ENCODE measurements around the gene ASF1A. TPM values are rescaled to one million over a fixed set of nuclear protein-coding genes. Genes with fewer than 3 reads are reported as not detected.
A peak's percentile ranks its signal among the peaks of the same experiment; 100 is the strongest.

The ASF1A gene
- total and polyA plus RNA-seq, 9 of the 15 experiments (the other 6 are each of a cell fraction or from before 2014, with no cell fraction given): 31.5 to 45.3 (median 34.8) TPM

GRCh38 chr6:118934461-118935330 is 40.7 kb downstream of the ASF1A start, which contains the start of gene MCM9 (continued):
- TF ChIP-seq NRF1 (conservative IDR thresholded peaks at IDR 0.05 in 1 of 2, IDR thresholded peaks at IDR 0.05 in 1 of 2) (peak; percentile 90 to 92), ELF1 (tag; IDR thresholded peaks at IDR 0.05) (peak; percentile 72), NFATC3 (IDR thresholded peaks at IDR 0.05) (no peak), MEF2D (tag; conservative IDR thresholded peaks at IDR 0.05; ENCODE audit: low read depth) (no peak), CBFB (CRISPR knock-in tag; IDR thresholded peaks at IDR 0.05) (no peak), HLTF (IDR thresholded peaks at IDR 0.05) (0 out of 2 replicates have a peak, but pooled peaks have one; percentile 54), ELF4 (CRISPR knock-in tag; IDR thresholded peaks at IDR 0.05) (no peak), ZBTB7A (IDR thresholded peaks at IDR 0.05; ENCODE audit: borderline replicate concordance, control insufficient read depth, low read depth, low read length) (peak; percentile 92; the same call in 1 of the 2 replicates), ZNF239 (CRISPR knock-in tag; IDR thresholded peaks at IDR 0.05) (no peak), ZNF699 (CRISPR knock-in tag; IDR thresholded peaks at IDR 0.05; ENCODE audit: insufficient replicate concordance) (no peak), ZNF253 (CRISPR knock-in tag; conservative IDR thresholded peaks at IDR 0.05) (no peak), GABPA (tag; conservative IDR thresholded peaks at IDR 0.05; ENCODE audit: low read depth) (peak; percentile 80), FOXA1 (IDR thresholded peaks at IDR 0.05; ENCODE audit: borderline replicate concordance) (no peak), PHF20 (IDR thresholded peaks at IDR 0.05; ENCODE audit: partially characterized antibody) (no peak), BHLHE40 (IDR thresholded peaks at IDR 0.05; ENCODE audit: low read length) (peak; percentile 23; the same call in 1 of the 2 replicates), E2F3 (CRISPR knock-in tag; IDR thresholded peaks at IDR 0.05) (peak; percentile 68), PCBP1 (IDR thresholded peaks at IDR 0.05; ENCODE audit: low read depth, low read length, poor library complexity, severe bottlenecking) (no peak), ZNF140 (CRISPR knock-in tag; IDR thresholded peaks at IDR 0.05) (no peak), C11orf30 (IDR thresholded peaks at IDR 0.05; ENCODE audit: low read depth) (no peak), TAF9B (IDR thresholded peaks at IDR 0.05; ENCODE audit: partially characterized antibody) (peak; percentile 40), GATA2 (CRISPR knock-in tag; IDR thresholded peaks at IDR 0.05) (no peak)
- TF ChIP-seq, protein P1, sequence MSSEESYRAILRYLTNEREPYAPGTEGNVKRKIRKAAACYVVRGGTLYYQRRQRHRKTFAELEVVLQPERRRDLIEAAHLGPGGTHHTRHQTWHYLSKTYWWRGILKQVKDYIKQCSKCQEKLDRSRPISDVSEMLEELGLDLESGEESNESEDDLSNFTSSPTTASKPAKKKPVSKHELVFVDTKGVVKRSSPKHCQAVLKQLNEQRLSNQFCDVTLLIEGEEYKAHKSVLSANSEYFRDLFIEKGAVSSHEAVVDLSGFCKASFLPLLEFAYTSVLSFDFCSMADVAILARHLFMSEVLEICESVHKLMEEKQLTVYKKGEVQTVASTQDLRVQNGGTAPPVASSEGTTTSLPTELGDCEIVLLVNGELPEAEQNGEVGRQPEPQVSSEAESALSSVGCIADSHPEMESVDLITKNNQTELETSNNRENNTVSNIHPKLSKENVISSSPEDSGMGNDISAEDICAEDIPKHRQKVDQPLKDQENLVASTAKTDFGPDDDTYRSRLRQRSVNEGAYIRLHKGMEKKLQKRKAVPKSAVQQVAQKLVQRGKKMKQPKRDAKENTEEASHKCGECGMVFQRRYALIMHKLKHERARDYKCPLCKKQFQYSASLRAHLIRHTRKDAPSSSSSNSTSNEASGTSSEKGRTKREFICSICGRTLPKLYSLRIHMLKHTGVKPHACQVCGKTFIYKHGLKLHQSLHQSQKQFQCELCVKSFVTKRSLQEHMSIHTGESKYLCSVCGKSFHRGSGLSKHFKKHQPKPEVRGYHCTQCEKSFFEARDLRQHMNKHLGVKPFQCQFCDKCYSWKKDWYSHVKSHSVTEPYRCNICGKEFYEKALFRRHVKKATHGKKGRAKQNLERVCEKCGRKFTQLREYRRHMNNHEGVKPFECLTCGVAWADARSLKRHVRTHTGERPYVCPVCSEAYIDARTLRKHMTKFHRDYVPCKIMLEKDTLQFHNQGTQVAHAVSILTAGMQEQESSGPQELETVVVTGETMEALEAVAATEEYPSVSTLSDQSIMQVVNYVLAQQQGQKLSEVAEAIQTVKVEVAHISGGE (CRISPR knock-in tag; IDR thresholded peaks at IDR 0.05): peak in 2 of 3 experiments; percentile 18 to 82; a peak in 2 of 6 replicates
- TF ChIP-seq, protein P2, sequence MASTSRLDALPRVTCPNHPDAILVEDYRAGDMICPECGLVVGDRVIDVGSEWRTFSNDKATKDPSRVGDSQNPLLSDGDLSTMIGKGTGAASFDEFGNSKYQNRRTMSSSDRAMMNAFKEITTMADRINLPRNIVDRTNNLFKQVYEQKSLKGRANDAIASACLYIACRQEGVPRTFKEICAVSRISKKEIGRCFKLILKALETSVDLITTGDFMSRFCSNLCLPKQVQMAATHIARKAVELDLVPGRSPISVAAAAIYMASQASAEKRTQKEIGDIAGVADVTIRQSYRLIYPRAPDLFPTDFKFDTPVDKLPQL (IDR thresholded peaks at IDR 0.05; ENCODE audit: extremely low read depth, insufficient read length): no peak
- TF ChIP-seq, protein P3, sequence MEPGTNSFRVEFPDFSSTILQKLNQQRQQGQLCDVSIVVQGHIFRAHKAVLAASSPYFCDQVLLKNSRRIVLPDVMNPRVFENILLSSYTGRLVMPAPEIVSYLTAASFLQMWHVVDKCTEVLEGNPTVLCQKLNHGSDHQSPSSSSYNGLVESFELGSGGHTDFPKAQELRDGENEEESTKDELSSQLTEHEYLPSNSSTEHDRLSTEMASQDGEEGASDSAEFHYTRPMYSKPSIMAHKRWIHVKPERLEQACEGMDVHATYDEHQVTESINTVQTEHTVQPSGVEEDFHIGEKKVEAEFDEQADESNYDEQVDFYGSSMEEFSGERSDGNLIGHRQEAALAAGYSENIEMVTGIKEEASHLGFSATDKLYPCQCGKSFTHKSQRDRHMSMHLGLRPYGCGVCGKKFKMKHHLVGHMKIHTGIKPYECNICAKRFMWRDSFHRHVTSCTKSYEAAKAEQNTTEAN (CRISPR knock-in tag; IDR thresholded peaks at IDR 0.05): no peak
